Stimulated activated CD8-positive, alpha-beta memory T cell treated with anti-CD3 and anti-CD28 coated beads, Interleukin-12 subunit alpha, Interleukin-12 subunit beta, amount 100 ng/mL, for 1 hour (primary cell): Measurements from ENCODE around the gene CLCNKB.

Experiments used
- DNase-seq: peaks from one replicate; pipeline ENCODE4 v3.0.0-alpha.2; 2020; ENCODE audit warnings: low read depth

The CLCNKB gene

DNA sequence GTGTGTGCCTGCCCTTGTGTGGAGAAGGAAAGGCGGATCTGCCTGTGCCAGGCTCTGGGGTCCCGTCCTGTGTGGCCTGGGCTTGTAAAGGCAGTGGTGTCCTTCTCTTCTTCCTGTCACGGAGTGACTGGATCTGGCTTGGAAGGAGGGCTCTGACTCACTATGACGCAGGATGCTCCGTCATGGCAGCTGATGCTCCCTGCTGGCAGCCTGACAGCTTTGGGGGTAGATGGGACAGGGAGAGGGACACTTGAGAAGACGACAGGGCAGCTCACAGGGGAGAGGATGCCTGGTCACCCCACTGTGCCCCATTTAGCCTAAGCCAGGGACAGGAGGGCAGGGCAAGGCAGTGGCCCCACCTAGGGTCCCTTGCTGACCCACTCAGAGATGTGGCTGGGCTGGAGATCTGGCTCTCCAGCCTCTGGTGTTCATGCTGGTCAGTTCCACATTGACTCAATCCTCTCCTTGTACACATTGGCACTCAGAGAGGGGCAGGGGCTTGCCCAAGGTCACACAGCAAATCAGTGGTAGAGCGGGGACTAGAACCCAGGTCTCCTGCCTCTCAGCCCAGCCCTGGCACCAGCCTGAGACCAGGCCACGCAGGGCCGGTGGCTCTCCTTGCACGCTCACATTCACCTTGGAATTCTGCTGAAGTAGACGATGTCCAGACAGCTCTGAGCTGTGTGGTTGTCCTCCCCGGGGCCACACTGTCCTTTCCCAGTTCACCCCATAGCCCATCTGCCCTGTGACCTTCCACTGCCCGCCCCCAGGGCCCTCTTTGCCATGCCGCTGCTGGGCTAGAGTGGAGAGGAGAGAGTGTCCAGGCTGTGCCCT, 32.7 kb downstream of the CLCNKB start:
- no peak for DNase-seq

DNA sequence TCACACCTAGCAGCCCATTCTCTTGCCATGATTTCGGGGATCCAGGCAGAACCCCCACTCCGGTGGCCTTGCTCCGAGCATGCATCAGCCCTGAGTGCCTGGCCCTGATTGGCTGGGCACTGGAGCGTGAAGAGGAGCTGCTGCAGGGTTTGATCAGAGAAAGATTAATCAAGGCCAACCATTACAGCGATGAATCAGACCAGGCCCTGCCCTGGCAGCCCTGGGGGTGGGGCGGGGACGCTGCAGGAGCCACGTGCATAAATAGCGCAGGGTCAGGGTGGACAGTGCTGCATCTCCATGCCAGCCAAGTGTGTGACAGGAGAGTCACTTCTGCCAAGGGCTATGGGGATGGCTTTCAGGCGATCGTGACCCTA, 33.3 kb downstream of the CLCNKB start:
- no peak for DNase-seq

DNA sequence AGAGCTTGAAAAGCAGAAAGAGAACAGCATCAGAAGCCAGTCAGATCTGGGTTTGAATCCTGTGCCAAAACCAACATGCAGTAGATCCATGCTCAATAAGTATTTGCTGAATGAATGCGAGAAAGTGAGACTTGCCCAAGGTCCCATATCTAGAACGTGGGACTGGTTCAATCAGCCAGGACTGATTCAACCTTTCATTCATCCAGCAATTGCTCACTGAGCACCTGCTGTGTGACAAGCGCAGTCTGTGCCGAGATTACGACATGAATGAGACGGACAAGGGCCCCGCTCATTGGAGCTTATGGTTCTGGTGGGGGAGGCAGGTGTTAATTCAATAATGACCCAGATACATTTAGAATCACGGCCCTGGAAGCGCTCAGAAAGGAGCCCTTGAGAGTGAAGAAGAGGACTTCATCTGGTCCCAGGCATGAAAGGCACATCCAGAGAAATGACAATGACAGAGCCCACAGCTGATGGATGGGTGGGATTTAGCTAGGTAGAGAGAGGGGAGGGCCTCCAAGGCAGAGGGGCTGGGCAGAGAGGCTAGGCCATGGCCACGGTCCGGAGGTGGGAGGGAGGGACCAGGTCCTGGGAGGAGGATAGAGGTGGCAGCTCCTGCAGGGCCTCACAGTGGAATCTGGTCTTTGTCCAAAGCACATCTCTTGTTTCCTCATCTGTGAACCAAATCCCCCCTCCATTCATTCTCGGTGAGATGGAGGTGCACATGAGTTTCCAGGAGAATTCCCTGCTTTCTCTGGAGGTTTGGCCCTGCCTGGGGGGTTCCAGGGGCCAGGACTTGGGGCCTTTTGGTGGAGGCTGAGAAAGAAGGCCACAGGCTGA, 34.0 kb downstream of the CLCNKB start:
- no peak for DNase-seq

DNA sequence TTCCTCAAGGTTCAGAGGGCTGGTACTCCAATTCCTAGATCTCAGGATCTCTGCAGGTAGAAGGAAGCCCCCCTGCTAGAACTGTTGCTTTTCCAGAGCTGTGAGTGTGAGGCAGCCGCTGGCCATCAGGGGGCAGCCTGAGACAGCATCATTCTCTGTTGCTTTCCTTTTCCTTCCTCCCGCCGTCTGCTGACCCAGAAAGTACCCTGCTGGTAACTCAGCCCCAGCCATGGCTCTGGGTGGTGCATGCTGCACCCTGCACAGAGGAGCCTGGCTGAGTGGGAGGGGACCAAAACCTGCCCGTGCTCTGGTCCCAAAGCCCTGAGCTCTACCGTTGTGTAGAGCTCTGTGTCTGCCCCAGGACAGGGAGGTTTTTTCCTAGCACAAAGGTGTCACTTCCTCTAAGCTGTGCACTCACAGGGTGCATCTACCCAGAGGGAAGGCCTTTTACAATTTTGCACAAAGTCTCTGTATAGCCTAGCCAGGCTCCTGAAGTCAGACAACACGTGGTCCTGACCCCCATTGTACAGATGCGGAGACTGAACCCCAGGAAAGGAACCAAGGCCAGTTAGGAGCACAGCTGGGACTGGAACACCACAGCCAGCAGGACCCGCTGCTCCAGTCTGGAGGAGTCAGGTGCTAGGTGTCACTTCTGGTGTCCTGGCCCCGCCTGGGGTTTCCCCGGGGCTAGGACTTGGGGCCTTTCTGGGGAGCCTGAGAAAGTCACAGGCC, 35.5 kb downstream of the CLCNKB start:
- DNase-seq = peak; percentile 55

DNA sequence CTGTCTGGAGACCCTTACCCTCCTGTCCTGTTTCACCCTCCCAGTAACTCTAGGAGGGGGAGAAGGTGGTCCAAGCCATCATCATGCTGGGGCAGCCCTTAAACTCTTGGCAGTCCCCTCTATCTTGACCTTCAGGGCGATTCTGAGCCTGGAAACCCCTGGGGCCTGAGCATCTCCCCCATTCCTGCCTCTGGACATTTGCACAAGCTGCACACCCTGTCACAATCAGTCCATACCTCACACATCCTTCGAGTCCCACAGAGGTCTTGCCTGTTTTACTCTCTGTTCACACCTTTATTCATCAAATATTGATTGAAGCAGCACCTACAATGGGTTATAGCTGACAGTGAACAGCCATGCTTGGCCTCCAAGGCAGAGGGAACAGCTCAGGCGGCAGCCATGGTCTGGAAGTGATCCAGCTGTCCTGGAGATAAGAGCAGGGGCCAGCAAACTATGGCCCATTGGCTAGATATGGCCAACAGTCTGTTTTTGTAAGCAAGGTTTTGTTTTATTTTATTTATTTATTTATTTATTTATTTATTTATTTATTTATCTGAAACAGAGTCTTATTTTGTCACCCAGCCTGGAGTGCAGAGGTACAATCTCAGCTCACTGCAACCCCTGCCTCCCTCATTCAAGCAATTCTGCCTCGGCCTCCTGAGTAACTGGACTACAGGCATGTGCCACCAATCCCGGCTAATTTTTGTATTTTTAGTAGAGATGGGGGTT, 37.0 kb downstream of the CLCNKB start:
- DNase-seq = no peak

DNA sequence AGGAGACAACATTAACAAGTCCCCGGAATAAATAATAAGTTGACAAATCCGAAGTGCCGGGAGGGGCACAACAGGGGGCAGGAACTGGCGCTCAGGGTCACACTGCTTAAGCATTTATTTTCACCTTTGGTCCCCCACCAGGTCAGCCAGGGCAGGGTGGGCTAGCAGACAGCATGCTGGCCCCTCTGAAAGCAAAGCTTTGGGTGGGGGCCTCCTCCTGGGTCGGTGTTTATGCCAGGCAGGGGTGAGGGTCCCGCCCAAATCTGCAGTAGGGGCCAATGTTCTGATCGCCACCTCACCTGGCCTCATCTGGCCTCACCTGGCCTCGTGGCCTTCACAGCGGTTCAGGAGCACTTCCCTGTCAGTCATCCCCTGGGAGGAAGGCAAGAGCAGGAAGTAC, 38.1 kb downstream of the CLCNKB start:
- no peak for DNase-seq

DNA sequence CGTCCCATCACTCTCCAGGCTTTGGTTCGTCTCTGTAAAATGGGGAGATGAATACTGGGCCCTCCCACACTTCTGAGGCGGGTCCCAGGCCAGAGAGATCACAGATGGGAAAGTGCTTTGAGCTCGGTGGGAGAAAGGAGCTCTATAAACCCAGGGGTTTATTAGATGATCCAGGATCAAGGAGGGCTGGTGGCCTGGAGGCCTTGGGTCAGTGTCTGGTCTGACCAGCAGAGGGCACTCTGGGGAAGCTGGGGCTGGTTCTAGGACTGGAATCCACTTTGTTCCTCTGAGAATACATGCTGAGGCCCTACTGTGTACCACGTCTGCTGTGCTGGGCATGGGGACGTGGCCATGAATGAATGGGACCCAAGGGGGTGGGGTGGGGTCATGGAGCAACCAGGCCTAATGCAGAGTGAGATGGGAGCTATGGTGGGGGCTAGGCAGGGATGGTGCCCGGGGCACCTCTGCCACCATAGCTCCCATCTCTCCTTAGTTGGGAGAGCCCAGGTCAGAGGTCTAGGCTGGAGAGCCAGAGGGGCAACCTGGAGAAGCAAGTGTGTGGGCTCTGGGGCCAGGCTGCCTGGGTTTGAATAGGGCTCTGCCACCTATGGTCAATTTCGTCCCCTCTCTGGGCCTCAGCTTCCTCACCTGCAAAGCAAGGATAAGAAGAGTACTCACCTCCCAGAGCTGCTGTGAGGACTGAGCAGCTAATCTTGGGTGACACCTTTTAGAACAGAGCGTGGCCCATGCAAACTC, 38.9 kb downstream of the CLCNKB start:
- DNase-seq = peak; percentile 30

- DNase-seq = no peak
These were observed 39.9 kb downstream of the CLCNKB start for GRCh38 chr1:16083486-16083885.

GRCh38 chr1:16085522-16085921, 41.9 kb downstream of the CLCNKB start:
- no peak for DNase-seq

DNA sequence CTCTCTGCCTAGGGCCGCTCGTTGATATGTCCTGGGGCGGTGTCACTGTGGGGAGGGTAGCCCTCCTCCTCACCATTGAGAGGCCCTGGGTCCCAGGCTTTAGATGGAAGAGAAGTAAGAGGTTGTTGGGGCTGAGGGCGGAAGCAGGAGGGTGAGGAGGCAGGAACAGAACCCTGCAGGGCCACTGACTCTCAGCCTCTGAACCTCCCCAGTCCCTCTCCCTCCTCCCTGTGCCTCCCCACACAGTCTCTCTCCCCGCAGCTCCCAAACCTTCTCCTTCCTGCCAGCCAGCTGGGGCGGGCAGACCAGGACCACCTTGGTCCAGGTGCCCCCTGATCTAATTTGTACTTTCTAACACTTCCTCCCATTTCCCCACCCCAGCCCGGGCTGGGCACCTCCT, 44.2 kb downstream of the CLCNKB start:
- DNase-seq = no peak

- no peak for DNase-seq
These were observed 44.8 kb downstream of the CLCNKB start for GRCh38 chr1:16088351-16088911.

- DNase-seq = no peak
These were observed 45.4 kb downstream of the CLCNKB start for GRCh38 chr1:16088996-16089395.

DNA sequence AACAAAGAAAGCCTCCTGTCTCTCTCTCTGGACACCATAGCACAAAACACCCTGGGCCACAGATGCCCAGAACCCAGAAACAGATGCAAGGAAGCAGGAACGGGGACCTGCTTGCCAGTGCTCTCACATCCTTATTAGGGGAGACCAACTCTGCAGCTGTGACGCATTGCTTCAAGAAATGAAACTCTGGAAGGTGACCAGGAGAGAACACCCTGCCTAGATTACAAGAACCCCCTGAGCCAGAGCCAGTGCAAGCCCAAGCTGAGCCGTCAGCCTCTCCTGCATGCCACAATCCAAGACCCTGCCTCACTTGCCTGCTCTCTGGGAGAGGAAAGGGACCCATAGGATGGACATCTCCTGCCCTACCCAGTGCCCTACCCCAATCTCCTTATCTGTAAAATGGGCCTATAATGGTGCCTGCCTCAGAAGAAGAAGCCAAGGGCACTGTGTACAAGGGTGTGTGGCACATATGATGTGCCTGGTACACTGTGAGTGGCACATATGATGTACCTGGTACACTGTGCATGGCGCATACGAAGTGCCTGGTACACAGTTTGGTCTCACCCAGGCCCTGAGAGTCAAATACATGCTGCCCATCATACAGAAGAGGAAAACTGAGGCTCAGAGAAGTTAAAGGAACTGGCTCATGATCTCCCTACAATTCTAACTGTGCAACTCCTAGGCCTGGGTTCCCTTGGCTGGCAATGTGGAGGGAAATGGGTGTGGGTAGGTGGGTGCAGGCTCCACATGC, 46.7 kb downstream of the CLCNKB start:
- DNase-seq = no peak

DNA sequence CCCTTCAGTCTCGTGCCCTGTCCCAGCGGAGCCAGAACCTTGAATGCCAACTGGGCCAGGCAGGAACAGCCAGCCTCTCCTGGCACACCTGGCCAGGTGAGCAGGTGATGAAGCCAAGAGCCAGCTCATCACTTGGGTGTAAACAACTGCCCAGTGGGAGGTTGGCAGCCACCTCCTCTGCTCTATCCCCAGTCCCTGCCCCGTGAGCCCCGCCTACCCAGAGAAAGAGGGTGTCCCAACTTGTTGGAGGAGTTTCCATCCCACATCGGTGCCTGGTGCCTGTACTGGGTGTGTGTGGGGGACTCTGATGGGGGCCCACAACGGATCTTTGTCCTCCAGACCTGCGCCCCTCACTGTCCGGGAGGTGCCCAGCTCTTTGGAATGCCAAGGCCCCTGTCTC, 47.7 kb downstream of the CLCNKB start:
- no peak for DNase-seq

DNA sequence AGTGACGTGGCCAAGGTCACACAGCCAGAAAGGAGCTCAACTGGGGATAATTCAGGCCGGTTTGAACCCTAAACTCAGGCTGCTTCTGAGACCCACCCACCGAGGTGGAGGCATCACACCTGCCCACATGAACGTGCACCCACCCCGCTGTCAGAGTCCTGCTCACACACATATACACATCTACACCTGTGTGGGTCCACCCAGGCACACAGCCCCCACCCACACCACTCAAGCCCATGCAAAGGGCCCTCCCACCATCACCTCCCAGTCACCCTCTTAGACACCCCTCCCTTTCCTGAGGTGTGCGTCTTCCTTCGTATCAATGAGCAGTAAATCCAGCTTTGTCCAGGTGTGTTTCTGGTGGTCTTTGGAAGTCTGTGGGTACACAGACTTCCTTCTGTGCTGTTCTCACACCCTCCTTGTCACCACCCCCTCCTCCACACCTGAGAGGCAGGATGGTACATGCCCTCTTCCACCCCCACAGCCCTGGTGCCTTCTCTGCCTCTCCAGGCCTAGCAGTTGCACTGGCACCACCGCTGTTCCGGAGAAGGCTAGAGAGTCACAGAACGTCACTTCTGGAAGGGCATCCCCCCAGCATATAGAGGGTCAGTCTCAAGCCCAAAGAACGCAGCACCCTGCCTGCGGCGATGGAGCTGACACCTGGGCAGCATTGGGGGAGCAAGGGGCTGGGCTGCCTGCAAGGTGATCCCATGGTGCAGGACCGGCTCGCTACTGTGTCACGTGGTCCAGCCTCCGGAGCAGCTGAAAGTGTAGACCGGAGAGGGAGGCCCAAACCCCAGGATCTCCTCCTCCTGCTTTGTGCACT, 48.7 kb downstream of the CLCNKB start:
- DNase-seq = no peak

DNA sequence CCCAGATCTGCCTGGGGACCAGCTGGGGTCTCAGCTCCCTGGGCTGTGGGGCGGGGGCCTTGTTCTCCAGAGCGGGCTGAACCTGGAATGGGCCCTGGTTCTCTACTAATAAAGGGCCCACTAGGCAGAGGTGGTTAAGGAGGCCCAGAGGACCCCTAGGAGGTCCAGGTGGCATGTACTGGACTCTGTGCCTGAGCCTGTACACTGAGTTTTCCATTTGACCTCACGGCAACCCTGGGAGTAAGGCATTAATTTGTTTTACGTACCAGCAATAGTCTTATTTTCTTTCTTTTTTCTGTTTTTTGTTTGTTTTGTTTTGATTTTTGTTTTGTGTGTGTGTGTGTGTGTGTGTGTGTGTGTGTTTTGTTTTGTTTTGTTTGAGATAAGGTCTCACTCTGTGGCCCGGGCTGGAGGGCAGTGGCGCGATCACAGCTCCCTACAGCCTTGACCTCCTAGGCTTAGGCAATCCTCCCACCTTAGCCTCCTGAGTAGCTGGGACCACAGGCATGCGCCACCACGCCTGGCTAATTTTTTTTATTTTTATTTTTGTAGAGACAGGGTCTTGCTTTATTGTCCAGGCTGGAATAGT, 49.4 kb downstream of the CLCNKB start:
- no peak for DNase-seq

- DNase-seq = no peak
These were observed 50.0 kb downstream of the CLCNKB start for GRCh38 chr1:16093611-16094010.

DNA sequence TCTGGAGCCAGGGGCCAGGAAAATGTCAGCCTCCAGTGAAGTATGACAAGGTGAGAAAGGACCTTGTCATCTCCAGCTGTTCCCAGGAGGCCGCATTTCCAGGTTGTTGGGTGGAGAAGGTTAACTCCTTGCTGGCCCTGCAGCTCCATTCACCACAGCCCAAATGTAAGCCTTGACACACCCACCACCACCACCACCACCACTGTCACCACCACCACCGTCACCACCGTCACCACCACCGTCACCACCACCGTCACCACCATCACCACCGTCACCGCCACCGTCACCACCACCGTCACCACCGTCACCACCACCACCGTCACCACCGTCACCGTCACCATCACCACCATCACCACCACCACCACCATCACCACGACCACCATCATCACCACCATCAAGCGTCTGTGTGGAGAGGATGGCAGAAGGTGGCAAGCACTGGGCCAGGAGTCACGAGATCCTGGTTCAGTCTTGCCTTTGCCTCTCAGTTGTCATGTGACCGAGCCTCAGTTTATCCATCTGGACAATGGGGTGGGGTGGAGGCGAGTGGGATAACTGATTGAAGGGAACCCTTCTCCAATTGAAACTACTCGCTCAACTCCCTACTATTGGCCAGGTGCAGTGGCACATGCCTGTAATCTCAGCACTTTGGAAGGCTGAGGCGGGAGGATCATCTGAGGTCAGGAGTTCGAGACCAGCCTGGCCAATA, 51.0 kb downstream of the CLCNKB start:
- no peak for DNase-seq
